WTC11 (cell line): ENCODE results near the gene RAB3B. TPM values are rescaled to one million over a fixed set of nuclear protein-coding genes. Genes with fewer than 3 reads are reported as not detected.

Source experiments
- ATAC-seq: fragments of 200-7000 bp; cut with Tn5 transposase; 2 replicates; pipeline ENCODE4 v1.10.0; 2021; ENCODE audit warnings: mild to moderate bottlenecking, moderate library complexity
- CTCF ChIA-PET: fragments of 300-600 bp; sonication (Branson Sonifier 250); formaldehyde crosslinking; loops from one replicate; lab custom pipeline; 2021; ENCODE audit warnings: antibody characterized with exemption; lab: Charles Lee
- POLR2A ChIA-PET: fragments of 350-600 bp; sonication (Branson Sonifier 250); formaldehyde crosslinking; loops from one replicate; lab custom pipeline; 2021; ENCODE audit warnings: antibody characterized with exemption; lab: Charles Lee
- DNase-seq: peaks from one replicate; pipeline ENCODE4 v3.0.0; 2021; ENCODE audit warnings: low spot score
- H3K27ac Mint-ChIP-seq: 2 replicates; pipeline ENCODE4 v1.8.0; 2021; ENCODE audit warnings: mixed read lengths
- H3K27me3 Mint-ChIP-seq: 2 replicates; pipeline ENCODE4 v1.8.0; 2021; ENCODE audit warnings: low read depth, mild to moderate bottlenecking, moderate library complexity, mixed read lengths
- H3K36me3 Mint-ChIP-seq: 2 replicates; pipeline ENCODE4 v1.8.0; 2021; ENCODE audit warnings: mixed read lengths
- H3K4me1 Mint-ChIP-seq: 2 replicates; pipeline ENCODE4 v1.8.0; 2022; ENCODE audit warnings: mixed read lengths
- H3K4me3 Mint-ChIP-seq: 2 replicates; pipeline ENCODE4 v1.8.0; 2021; ENCODE audit warnings: mild to moderate bottlenecking, moderate library complexity, mixed read lengths
- H3K9me3 Mint-ChIP-seq: 2 replicates; pipeline ENCODE4 v1.8.0; 2021; ENCODE audit warnings: mixed read lengths
- ATF1 ChIP-seq: sonication (generic); formaldehyde crosslinking; IDR thresholded peaks from 2 replicates; pipeline ENCODE4 v1.8.1; 2023; ENCODE audit warnings: mild to moderate bottlenecking, moderate library complexity, missing genetic modification reagents
- CREB1 ChIP-seq: sonication (generic); formaldehyde crosslinking; IDR thresholded peaks from 2 replicates; pipeline ENCODE4 v1.8.0; 2023; ENCODE audit warnings: mild to moderate bottlenecking, missing genetic modification reagents
- EMX1 ChIP-seq: fragments of 250-450 bp; sonication (Bioruptor Pico); IDR thresholded peaks from 2 replicates; pipeline ENCODE4 v1.8.0; 2021; ENCODE audit warnings: mild to moderate bottlenecking
- HMGXB4 ChIP-seq: sonication (generic); formaldehyde crosslinking; IDR thresholded peaks from 2 replicates; pipeline ENCODE4 v1.8.1; 2023; ENCODE audit warnings: mild to moderate bottlenecking, moderate library complexity, missing genetic modification reagents
- IRF2 ChIP-seq: sonication (generic); formaldehyde crosslinking; IDR thresholded peaks from 2 replicates; pipeline ENCODE4 v1.8.0; 2022; ENCODE audit warnings: low read depth, missing genetic modification reagents, borderline replicate concordance
- JAZF1 ChIP-seq: fragments of 250-450 bp; sonication (Bioruptor Pico); IDR thresholded peaks from 2 replicates; pipeline ENCODE4 v1.9.0; 2021; ENCODE audit warnings: moderate library complexity, mild to moderate bottlenecking, inconsistent platforms
- KAT7 ChIP-seq: sonication (generic); formaldehyde crosslinking; IDR thresholded peaks from 2 replicates; pipeline ENCODE4 v1.8.1; 2023; ENCODE audit warnings: missing genetic modification reagents, mild to moderate bottlenecking, borderline replicate concordance
- MYBL2 ChIP-seq: sonication (generic); formaldehyde crosslinking; IDR thresholded peaks from 2 replicates; pipeline ENCODE4 v1.8.1; 2023; ENCODE audit warnings: mild to moderate bottlenecking, moderate library complexity, missing genetic modification reagents
- NR1H2 ChIP-seq: sonication (generic); formaldehyde crosslinking; IDR thresholded peaks from 2 replicates; pipeline ENCODE4 v1.9.0; 2021; ENCODE audit warnings: mild to moderate bottlenecking, moderate library complexity, missing genetic modification reagents
- NR3C1 ChIP-seq: sonication (generic); formaldehyde crosslinking; conservative IDR thresholded peaks from 2 replicates; pipeline ENCODE4 v1.8.1; 2023; ENCODE audit warnings: low read depth, mild to moderate bottlenecking, missing genetic modification reagents
- RELA ChIP-seq: sonication (generic); formaldehyde crosslinking; IDR thresholded peaks from 2 replicates; pipeline ENCODE4 v1.8.1; 2022; ENCODE audit warnings: missing genetic modification reagents, mild to moderate bottlenecking, borderline replicate concordance
- RORB ChIP-seq: fragments of 250-450 bp; sonication (Bioruptor Pico); IDR thresholded peaks from 2 replicates; pipeline ENCODE4 v1.9.0; 2021; ENCODE audit warnings: mild to moderate bottlenecking
- SMAD4 ChIP-seq: sonication (generic); formaldehyde crosslinking; IDR thresholded peaks from 2 replicates; pipeline ENCODE4 v1.8.0; 2022; ENCODE audit warnings: mild to moderate bottlenecking, missing genetic modification reagents
- TEAD4 ChIP-seq: sonication (generic); formaldehyde crosslinking; IDR thresholded peaks from 2 replicates; pipeline ENCODE4 v1.8.0; 2022; ENCODE audit warnings: mild to moderate bottlenecking, missing genetic modification reagents
- TP53 ChIP-seq: sonication (generic); formaldehyde crosslinking; IDR thresholded peaks from 2 replicates; pipeline ENCODE4 v1.8.1; 2023; ENCODE audit warnings: mild to moderate bottlenecking, missing genetic modification reagents
- ZNF219 ChIP-seq: sonication (generic); formaldehyde crosslinking; IDR thresholded peaks from 2 replicates; pipeline ENCODE4 v1.8.0; 2023; ENCODE audit warnings: missing genetic modification reagents, mild to moderate bottlenecking, borderline replicate concordance
- ZNF232 ChIP-seq: sonication (generic); formaldehyde crosslinking; IDR thresholded peaks from 2 replicates; pipeline ENCODE4 v1.8.0; 2022; ENCODE audit warnings: mild to moderate bottlenecking, missing genetic modification reagents
- ZNF423 ChIP-seq: fragments of 250-450 bp; sonication (Bioruptor Pico); IDR thresholded peaks from 2 replicates; pipeline ENCODE4 v2.1.2; 2022; ENCODE audit warnings: mild to moderate bottlenecking, moderate library complexity
- ZNF532 ChIP-seq: fragments of 250-450 bp; sonication (Bioruptor Pico); IDR thresholded peaks from 2 replicates; pipeline ENCODE4 v1.9.0; 2021; ENCODE audit warnings: mild to moderate bottlenecking, borderline replicate concordance
- total RNA-seq: library from RNA; stranded (reverse); gene quantifications from 3 replicates; pipeline ENCODE4 v1.2.3, GENCODE V29; 2021
- TF ChIP-seq, protein P1 (sequence below): sonication (generic); formaldehyde crosslinking; IDR thresholded peaks from 2 replicates; pipeline ENCODE4 v1.8.0; 2023; ENCODE audit warnings: mild to moderate bottlenecking, missing genetic modification reagents
- TF ChIP-seq, protein P2 (sequence below): fragments of 250-450 bp; sonication (Bioruptor Pico); IDR thresholded peaks from 2 replicates; pipeline ENCODE4 v1.9.0; 2021; ENCODE audit warnings: moderate library complexity, mild to moderate bottlenecking, inconsistent platforms, borderline replicate concordance
- TF ChIP-seq, protein P3 (sequence below): sonication (generic); formaldehyde crosslinking; IDR thresholded peaks from 2 replicates; pipeline ENCODE4 v1.8.1; 2023; ENCODE audit warnings: mild to moderate bottlenecking, missing genetic modification reagents, moderate library complexity
- TF ChIP-seq, protein P4 (sequence below): sonication (generic); formaldehyde crosslinking; IDR thresholded peaks from 2 replicates; pipeline ENCODE4 v1.8.1; 2023; ENCODE audit warnings: mild to moderate bottlenecking, missing genetic modification reagents, moderate library complexity

RAB3B gene
- total RNA-seq, 1 experiment from 2014 or later: 36.9 TPM

- Mint-ChIP-seq H3K36me3 (peaks cover 7% of the 10 kb centered on the region), H3K9me3 (peaks cover 6% of the 10 kb centered on the region), H3K4me1 (peaks cover 4% of the 10 kb centered on the region; the same call in 1 of the 2 replicates), H3K27me3 (no peaks in the 10 kb centered on the region), H3K27ac (no peak overlapping the region), H3K4me3 (no peak overlapping the region)
- CTCF ChIA-PET: interaction anchor here (0.9 to 2.0 kb wide), 2 partner anchors 24 to 99 kb away, joined by 3 to 5 read pairs; no protein-coding TSS in a partner anchor
- no peak for ATAC-seq
- POLR2A ChIA-PET: no interaction called here
- no peak for DNase-seq
- TF ChIP-seq TP53 (CRISPR knock-in tag) (no peak), JAZF1 (CRISPR knock-in tag) (no peak), NR3C1 (CRISPR knock-in tag) (no peak), MYBL2 (no peak), ZNF219 (CRISPR knock-in tag) (no peak), RELA (no peak), CREB1 (CRISPR knock-in tag) (no peak), ATF1 (CRISPR knock-in tag) (no peak)
- TF ChIP-seq, protein P1, sequence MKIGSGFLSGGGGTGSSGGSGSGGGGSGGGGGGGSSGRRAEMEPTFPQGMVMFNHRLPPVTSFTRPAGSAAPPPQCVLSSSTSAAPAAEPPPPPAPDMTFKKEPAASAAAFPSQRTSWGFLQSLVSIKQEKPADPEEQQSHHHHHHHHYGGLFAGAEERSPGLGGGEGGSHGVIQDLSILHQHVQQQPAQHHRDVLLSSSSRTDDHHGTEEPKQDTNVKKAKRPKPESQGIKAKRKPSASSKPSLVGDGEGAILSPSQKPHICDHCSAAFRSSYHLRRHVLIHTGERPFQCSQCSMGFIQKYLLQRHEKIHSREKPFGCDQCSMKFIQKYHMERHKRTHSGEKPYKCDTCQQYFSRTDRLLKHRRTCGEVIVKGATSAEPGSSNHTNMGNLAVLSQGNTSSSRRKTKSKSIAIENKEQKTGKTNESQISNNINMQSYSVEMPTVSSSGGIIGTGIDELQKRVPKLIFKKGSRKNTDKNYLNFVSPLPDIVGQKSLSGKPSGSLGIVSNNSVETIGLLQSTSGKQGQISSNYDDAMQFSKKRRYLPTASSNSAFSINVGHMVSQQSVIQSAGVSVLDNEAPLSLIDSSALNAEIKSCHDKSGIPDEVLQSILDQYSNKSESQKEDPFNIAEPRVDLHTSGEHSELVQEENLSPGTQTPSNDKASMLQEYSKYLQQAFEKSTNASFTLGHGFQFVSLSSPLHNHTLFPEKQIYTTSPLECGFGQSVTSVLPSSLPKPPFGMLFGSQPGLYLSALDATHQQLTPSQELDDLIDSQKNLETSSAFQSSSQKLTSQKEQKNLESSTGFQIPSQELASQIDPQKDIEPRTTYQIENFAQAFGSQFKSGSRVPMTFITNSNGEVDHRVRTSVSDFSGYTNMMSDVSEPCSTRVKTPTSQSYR (CRISPR knock-in tag): no peak
These were observed 88.0 kb downstream of the RAB3B start for GRCh38 chr1:51902456-51902855.

DNA sequence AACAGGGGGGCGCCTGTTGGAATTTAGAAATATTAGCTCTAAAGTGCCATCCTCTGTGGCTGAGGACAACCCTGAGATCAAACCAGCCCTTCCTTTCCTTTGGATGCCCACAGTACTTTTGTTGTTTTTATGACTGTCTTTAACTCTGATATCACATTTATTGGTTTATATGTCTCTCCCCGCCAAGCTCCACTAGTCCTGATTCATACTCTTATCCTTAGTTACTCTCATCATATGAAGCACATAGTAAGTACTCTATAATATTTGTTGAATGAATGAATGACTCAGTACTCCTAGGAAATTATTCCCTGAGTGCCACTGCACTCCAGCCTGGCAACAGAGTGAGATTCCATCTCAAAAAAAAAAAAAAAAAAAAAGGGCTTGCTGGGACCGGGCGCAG, 89.3 kb downstream of the RAB3B start:
- Mint-ChIP-seq H3K27ac (no peak overlapping the region), H3K36me3 (no peaks in the 10 kb centered on the region; the same call in 1 of the 2 replicates), H3K9me3 (no peaks in the 10 kb centered on the region), H3K27me3 (no peaks in the 10 kb centered on the region), H3K4me1 (peaks cover 8% of the 10 kb centered on the region), H3K4me3 (no peak overlapping the region)
- ATAC-seq: no peak
- CTCF ChIA-PET: no interaction called here
- POLR2A ChIA-PET: no interaction called here
- DNase-seq: no peak
- no peak for TF ChIP-seq RORB
- no peak for TF ChIP-seq ZNF423
- TF ChIP-seq TP53 (CRISPR knock-in tag): no peak
- no peak for TF ChIP-seq IRF2 (CRISPR knock-in tag)
- no peak for TF ChIP-seq SMAD4 (CRISPR knock-in tag)
- TF ChIP-seq ZNF532: no peak
- TF ChIP-seq, protein P2, sequence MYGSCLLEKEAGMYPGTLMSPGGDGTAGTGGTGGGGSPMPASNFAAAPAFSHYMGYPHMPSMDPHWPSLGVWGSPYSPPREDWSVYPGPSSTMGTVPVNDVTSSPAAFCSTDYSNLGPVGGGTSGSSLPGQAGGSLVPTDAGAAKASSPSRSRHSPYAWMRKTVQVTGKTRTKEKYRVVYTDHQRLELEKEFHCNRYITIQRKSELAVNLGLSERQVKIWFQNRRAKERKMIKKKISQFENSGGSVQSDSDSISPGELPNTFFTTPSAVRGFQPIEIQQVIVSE (CRISPR knock-in tag): no peak
- TF ChIP-seq, protein P3, sequence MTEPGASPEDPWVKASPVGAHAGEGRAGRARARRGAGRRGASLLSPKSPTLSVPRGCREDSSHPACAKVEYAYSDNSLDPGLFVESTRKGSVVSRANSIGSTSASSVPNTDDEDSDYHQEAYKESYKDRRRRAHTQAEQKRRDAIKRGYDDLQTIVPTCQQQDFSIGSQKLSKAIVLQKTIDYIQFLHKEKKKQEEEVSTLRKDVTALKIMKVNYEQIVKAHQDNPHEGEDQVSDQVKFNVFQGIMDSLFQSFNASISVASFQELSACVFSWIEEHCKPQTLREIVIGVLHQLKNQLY (CRISPR knock-in tag): no peak
- TF ChIP-seq NR3C1 (CRISPR knock-in tag): no peak
- TF ChIP-seq, protein P4, sequence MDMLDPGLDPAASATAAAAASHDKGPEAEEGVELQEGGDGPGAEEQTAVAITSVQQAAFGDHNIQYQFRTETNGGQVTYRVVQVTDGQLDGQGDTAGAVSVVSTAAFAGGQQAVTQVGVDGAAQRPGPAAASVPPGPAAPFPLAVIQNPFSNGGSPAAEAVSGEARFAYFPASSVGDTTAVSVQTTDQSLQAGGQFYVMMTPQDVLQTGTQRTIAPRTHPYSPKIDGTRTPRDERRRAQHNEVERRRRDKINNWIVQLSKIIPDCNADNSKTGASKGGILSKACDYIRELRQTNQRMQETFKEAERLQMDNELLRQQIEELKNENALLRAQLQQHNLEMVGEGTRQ (CRISPR knock-in tag): no peak
- TF ChIP-seq ZNF232 (CRISPR knock-in tag): no peak
- no peak for TF ChIP-seq HMGXB4 (CRISPR knock-in tag)
- no peak for TF ChIP-seq EMX1 (CRISPR knock-in tag)
- TF ChIP-seq KAT7 (CRISPR knock-in tag): no peak
- TF ChIP-seq TEAD4: no peak
- TF ChIP-seq NR1H2 (CRISPR knock-in tag): no peak
